GM13977 (cell line): ENCODE results near the gene SUCLG1.

ENCODE experiments used
- DNase-seq: peaks from one replicate; pipeline ENCODE4 v3.0.0; 2012; ENCODE audit warnings: low spot score
- in situ Hi-C: fragments of 300-500 bp; cut with MboI; formaldehyde crosslinking; loops from one replicate; pipeline ENCODE4 v1.12.0; 2022; ENCODE audit warnings: low sequenced_read_pairs, low pct_unique_long_range_greater_than_20kb, mixed read lengths, inconsistent platforms; ENCODE audit not compliant: unreplicated experiment
- TF ChIP-seq, protein P1 (sequence below): IDR thresholded peaks from 2 replicates; pipeline ENCODE4 v1.5.1; 2012; ENCODE audit warnings: mild to moderate bottlenecking, control low read depth; ENCODE audit not compliant: insufficient read depth; ENCODE audit errors: extremely low read depth, missing control alignments

The SUCLG1 gene

DNA sequence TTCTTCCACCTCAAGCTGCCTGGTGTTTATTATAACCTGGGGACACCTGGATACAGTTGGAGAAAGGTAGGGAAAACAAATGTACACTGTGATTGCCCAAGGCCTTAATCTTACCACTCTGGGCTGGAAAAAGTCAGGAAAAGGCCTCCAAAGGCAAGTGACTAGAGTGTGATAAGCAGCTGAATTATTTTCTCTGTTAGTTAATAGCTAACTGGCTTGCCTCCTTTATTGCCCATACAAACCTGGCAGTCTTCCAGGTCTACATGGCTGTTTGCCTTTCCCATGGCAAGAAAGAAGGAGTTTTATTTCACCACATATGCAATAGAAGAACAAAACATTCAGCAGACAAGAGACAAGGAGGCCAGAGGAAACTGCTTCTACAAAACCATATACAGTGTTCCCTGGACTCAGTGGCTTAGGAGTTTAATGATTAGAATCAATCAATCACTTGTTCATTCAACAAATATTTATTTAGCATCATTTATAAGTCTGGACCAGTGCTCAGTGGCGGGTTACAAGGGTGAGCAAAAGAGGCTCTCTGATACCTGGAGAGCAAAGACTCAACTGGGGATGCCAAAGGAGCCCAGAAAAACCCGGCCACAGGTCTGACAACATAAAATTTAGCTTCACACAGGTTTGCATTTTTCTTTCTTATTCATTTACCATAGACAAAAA is 27.5 kb upstream of the SUCLG1 start:
- in situ Hi-C loops: loop anchor here (25.0 kb wide), 1 partner anchor 801 kb away; no protein-coding TSS in a partner anchor
- no peak for DNase-seq
- TF ChIP-seq, protein P1, sequence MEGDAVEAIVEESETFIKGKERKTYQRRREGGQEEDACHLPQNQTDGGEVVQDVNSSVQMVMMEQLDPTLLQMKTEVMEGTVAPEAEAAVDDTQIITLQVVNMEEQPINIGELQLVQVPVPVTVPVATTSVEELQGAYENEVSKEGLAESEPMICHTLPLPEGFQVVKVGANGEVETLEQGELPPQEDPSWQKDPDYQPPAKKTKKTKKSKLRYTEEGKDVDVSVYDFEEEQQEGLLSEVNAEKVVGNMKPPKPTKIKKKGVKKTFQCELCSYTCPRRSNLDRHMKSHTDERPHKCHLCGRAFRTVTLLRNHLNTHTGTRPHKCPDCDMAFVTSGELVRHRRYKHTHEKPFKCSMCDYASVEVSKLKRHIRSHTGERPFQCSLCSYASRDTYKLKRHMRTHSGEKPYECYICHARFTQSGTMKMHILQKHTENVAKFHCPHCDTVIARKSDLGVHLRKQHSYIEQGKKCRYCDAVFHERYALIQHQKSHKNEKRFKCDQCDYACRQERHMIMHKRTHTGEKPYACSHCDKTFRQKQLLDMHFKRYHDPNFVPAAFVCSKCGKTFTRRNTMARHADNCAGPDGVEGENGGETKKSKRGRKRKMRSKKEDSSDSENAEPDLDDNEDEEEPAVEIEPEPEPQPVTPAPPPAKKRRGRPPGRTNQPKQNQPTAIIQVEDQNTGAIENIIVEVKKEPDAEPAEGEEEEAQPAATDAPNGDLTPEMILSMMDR: no peak

- in situ Hi-C loops: loop anchor here (25.0 kb wide), 1 partner anchor 804 kb away; no protein-coding TSS in a partner anchor
- no peak for DNase-seq
- TF ChIP-seq, protein P1: no peak
These were observed 24.2 kb upstream of the SUCLG1 start for GRCh38 chr2:84483320-84483719.

GRCh38 chr2:84482603-84483002 is 23.5 kb upstream of the SUCLG1 start:
- no peak for DNase-seq
- TF ChIP-seq, protein P1: no peak
- in situ Hi-C loops: loop anchor here (25.0 kb wide), 1 partner anchor 805 kb away; no protein-coding TSS in a partner anchor

DNA sequence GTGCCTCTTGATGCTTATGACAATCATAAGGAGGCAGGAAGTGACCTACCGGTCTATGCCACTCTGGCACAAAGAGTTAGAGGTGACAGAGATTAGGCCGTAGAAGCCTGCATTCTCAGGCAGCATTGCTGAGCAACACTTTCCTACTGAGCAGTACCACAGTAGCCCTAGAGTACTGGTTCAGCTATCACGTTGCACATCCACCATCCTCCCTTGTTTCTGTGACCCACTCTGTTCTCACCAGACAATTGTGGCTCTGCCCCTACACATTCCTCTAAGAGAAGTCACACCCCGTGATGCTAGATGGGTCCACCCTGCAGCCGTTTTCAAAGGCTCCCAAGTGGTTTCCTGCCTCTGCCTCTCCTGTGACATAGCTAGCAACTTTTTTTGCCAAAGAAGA is 22.6 kb upstream of the SUCLG1 start:
- in situ Hi-C loops: loop anchor here (25.0 kb wide), 1 partner anchor 806 kb away; no protein-coding TSS in a partner anchor
- DNase-seq: no peak
- TF ChIP-seq, protein P1: no peak

GRCh38 chr2:84478867-84479266 is 19.8 kb upstream of the SUCLG1 start:
- in situ Hi-C loops: loop anchor here (25.0 kb wide), 1 partner anchor 808 kb away; no protein-coding TSS in a partner anchor
- no peak for DNase-seq
- TF ChIP-seq, protein P1: no peak

DNA sequence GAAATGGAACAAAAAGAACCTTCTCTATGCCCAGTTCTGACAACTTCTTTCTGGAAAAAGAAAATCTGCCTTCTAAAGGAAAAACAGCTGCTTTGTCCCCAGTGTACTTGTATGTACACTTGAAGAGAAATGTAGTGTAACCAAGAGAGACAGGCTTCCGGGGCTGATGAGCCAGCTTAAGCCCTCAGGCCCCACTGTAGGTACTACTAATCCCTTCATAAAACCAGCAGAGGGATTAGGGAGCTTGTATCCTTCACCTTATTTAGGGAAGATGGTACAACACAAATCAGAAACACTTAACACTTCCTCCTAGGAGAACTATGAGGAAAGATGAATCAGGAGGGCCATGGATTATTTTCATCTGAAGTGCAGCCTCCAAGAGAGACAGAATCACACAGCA is 18.8 kb upstream of the SUCLG1 start:
- in situ Hi-C loops: loop anchor here (25.0 kb wide), 1 partner anchor 809 kb away; no protein-coding TSS in a partner anchor
- TF ChIP-seq, protein P1: no peak

More for the DNA sequence above, 18.8 kb upstream of the SUCLG1 start:
- no peak for DNase-seq
